HG02763 (cell line): ENCODE measurements around the gene AFAP1.
A peak's percentile ranks its signal among the peaks of the same experiment; 100 is the strongest.

Experiments
- ATAC-seq: cut with Tn5 transposase; IDR thresholded peaks from one replicate; pipeline ENCODE4 v1.9.1; 2021; ENCODE audit warnings: mild to moderate bottlenecking, moderate library complexity; ENCODE audit not compliant: unreplicated experiment

The AFAP1 gene

GRCh38 chr4:7968262-7968896, 28.7 kb upstream of the AFAP1 start:
- no peak for ATAC-seq

GRCh38 chr4:7967501-7968261, 28.0 kb upstream of the AFAP1 start:
- no peak for ATAC-seq

GRCh38 chr4:7967063-7967440, 27.4 kb upstream of the AFAP1 start:
- ATAC-seq = no peak

- ATAC-seq = no peak
These were observed 26.8 kb upstream of the AFAP1 start for GRCh38 chr4:7966281-7967062.

- ATAC-seq = no peak
These were observed 25.4 kb upstream of the AFAP1 start for GRCh38 chr4:7964890-7965662.

GRCh38 chr4:7964459-7964858, 24.8 kb upstream of the AFAP1 start:
- no peak for ATAC-seq

GRCh38 chr4:7963691-7964090, 24.0 kb upstream of the AFAP1 start:
- no peak for ATAC-seq

GRCh38 chr4:7962609-7963508, 23.2 kb upstream of the AFAP1 start:
- ATAC-seq = no peak

GRCh38 chr4:7960790-7961655, 21.4 kb upstream of the AFAP1 start:
- ATAC-seq = peak; percentile 55

- ATAC-seq = no peak
These were observed 20.5 kb upstream of the AFAP1 start for GRCh38 chr4:7960017-7960789.

- ATAC-seq = no peak
These were observed 19.4 kb upstream of the AFAP1 start for GRCh38 chr4:7959078-7959477.

- no peak for ATAC-seq
These were observed 17.4 kb upstream of the AFAP1 start for GRCh38 chr4:7956934-7957656.

GRCh38 chr4:7956270-7956808, 16.7 kb upstream of the AFAP1 start:
- ATAC-seq = no peak

GRCh38 chr4:7955393-7955792, 15.7 kb upstream of the AFAP1 start:
- ATAC-seq = no peak

- no peak for ATAC-seq
These were observed 13.0 kb upstream of the AFAP1 start for GRCh38 chr4:7952615-7953014.

- ATAC-seq = no peak
These were observed 10.8 kb upstream of the AFAP1 start for GRCh38 chr4:7950301-7951092.

GRCh38 chr4:7949759-7950158, 10.1 kb upstream of the AFAP1 start:
- ATAC-seq = no peak
